Measurements from ENCODE around the gene MYO18A. TPM values are rescaled to one million over a fixed set of nuclear protein-coding genes. Genes with fewer than 3 reads are reported as not detected.

Gene MYO18A
- total and polyA plus RNA-seq, 2 experiments from 2014 or later: 186 to 564 TPM

DNA sequence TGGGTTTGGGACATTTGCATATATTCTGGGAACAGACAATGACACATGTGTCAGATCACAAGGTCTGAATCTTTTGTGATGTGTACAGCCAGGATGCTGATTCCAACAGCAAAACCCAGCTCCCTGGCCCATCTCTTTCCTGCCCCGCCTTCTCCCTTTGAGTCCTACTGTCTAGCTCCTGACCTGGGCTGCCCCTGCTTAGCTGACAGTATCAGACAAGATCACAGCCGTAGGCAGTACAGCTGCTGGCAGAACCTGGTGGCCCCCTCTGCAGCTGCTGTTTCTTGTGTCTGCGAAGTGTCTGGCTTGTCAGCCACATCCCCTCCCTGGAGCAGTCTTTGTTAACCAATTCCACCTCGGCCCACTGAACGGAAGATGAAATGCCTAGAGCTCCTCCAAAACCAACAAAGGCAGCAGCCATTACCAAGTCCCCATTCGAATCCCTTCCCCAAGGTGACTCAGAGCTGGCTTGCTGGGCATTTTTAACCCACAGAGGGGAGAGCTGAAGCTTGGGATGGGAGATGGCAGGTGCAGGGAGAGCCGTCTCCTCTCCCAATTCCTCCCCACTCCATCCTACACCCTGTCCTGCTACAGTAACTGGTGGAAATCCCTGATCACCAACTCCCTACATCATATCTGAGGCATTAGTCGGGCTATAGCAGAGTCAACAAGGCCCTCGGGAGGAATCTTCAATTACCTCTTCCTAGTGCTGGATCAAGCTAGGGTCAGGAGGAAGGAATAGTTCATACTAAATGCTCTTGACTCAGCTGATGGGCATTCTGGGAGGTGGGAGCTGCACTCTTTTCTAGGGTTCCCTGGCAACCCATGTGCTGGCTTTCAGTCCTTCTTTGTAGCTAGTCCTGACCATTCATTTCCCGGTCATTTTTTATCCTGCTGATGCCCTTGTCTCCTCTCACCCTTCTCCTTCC, 131.5 kb downstream of the MYO18A start:
- Histone ChIP-seq H3K27ac (no peak overlapping the region), H3K9me3 (ENCODE audit: low read depth) (no peaks in the 10 kb centered on the region), H3K27me3 (no peaks in the 10 kb centered on the region), H3K4me1 (ENCODE audit: low read depth) (peaks cover 10% of the 10 kb centered on the region), H3K36me3 (no peaks in the 10 kb centered on the region), H3K4me3 (no peak overlapping the region)
- TF ChIP-seq, protein P1, sequence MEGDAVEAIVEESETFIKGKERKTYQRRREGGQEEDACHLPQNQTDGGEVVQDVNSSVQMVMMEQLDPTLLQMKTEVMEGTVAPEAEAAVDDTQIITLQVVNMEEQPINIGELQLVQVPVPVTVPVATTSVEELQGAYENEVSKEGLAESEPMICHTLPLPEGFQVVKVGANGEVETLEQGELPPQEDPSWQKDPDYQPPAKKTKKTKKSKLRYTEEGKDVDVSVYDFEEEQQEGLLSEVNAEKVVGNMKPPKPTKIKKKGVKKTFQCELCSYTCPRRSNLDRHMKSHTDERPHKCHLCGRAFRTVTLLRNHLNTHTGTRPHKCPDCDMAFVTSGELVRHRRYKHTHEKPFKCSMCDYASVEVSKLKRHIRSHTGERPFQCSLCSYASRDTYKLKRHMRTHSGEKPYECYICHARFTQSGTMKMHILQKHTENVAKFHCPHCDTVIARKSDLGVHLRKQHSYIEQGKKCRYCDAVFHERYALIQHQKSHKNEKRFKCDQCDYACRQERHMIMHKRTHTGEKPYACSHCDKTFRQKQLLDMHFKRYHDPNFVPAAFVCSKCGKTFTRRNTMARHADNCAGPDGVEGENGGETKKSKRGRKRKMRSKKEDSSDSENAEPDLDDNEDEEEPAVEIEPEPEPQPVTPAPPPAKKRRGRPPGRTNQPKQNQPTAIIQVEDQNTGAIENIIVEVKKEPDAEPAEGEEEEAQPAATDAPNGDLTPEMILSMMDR (IDR thresholded peaks at IDR 0.05; ENCODE audit: low read depth, low read length): no peak
- DNase-seq (ENCODE audit: low read depth in 1 of 2, low spot score in 1 of 2): peak in 1 of 2 donors; percentile 56

DNA sequence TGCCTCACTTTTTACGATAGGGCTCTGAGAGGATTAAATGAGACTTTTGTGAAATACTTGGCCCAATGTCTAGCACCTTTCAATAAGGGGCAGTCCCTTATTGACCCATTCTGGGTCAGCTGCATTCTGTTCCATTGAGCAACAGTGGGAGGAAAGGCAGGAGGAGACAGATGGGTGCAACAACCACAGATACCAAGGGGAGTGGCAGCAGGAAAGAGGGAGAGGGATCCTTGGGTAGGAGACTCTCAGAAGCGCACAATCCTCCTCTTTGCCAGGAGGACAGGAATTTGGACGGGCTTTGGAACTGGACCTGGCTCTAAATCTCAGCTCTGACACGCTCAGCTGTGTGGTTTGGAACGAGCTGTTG, 133.7 kb downstream of the MYO18A start:
- Histone ChIP-seq H3K27me3 (no peaks in the 10 kb centered on the region), H3K36me3 (no peaks in the 10 kb centered on the region), H3K27ac (no peak overlapping the region), H3K4me1 (ENCODE audit: low read depth) (peaks cover 22% of the 10 kb centered on the region), H3K9me3 (ENCODE audit: low read depth) (no peaks in the 10 kb centered on the region), H3K4me3 (no peak overlapping the region)
- DNase-seq (ENCODE audit: low read depth in 1 of 2, low spot score in 1 of 2): peak in 1 of 2 donors; percentile 30
- TF ChIP-seq, protein P1 (IDR thresholded peaks at IDR 0.05; ENCODE audit: low read depth, low read length): no peak

DNA sequence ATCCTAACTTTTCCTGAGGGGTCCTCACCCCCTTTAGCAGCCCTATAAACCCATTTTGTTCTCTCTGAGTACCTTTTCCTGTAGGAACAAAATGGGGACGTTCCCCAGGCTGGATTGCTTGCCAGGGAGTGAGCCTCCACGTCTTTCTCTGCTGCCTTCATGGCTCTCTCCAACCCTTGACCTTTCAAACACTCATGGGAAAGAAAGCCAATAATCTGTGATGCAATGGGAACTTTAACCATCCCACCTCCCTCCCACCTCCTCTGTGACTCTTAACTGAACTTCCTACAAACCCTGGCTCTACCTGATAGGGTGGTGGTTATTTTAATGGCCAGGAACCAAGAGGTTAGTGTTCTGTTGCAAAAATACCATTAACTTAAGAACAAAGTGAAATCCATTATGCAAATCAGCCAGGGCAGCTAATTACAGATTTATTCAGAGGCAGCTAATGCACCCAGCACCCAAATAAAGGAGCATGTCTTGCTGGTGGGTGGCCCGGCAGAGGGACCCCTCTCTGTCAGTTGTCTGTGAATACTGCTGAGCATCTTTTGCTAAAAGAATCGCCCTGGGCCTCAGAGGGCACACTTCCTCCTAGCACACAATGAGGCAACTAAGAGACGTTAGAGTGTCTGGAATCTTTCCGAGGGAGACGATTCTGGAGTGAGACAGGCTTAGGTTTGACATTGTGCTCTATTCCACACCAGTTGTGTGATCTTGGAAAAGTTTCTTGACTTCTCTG, 134.3 kb downstream of the MYO18A start:
- no peaks in the 10 kb centered on the region for H3K27me3 ChIP-seq
- no peak overlapping the region for H3K4me3 ChIP-seq
- peak in 1 of 2 donors; percentile 29 for DNase-seq (ENCODE audit: low read depth in 1 of 2, low spot score in 1 of 2)
- no peaks in the 10 kb centered on the region for H3K9me3 ChIP-seq (ENCODE audit: low read depth)
- TF ChIP-seq, protein P1 (IDR thresholded peaks at IDR 0.05; ENCODE audit: low read depth, low read length): no peak
- H3K36me3 ChIP-seq: no peaks in the 10 kb centered on the region
- no peak overlapping the region for H3K27ac ChIP-seq
- peaks cover 22% of the 10 kb centered on the region for H3K4me1 ChIP-seq (ENCODE audit: low read depth)

DNA sequence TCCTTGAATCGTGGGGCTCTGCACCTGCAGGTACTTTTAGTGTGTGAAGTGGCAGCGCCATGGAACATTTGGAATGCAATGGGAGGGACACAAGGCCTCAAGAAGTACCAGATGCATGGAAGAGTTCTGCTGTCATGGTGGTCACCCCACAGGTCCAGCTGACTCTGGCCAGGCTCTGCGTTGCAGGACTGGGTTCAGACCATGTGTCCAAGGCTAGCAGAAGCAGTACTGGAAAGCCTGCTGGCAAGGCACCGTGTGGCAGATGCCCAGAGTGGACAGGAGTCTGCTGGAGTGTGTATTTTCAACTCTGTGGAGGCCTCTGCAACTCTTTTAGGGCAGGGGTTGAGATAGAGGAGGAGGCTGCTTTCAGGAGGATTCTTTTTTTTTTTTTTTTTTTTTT, 135.2 kb downstream of the MYO18A start:
- Histone ChIP-seq H3K4me1 (ENCODE audit: low read depth) (peaks cover 25% of the 10 kb centered on the region), H3K27ac (no peak overlapping the region), H3K4me3 (no peak overlapping the region), H3K27me3 (no peaks in the 10 kb centered on the region), H3K36me3 (no peaks in the 10 kb centered on the region), H3K9me3 (ENCODE audit: low read depth) (no peaks in the 10 kb centered on the region)
- DNase-seq (ENCODE audit: low read depth in 1 of 2, low spot score in 1 of 2): no peak
- TF ChIP-seq, protein P1 (IDR thresholded peaks at IDR 0.05; ENCODE audit: low read depth, low read length): no peak

DNA sequence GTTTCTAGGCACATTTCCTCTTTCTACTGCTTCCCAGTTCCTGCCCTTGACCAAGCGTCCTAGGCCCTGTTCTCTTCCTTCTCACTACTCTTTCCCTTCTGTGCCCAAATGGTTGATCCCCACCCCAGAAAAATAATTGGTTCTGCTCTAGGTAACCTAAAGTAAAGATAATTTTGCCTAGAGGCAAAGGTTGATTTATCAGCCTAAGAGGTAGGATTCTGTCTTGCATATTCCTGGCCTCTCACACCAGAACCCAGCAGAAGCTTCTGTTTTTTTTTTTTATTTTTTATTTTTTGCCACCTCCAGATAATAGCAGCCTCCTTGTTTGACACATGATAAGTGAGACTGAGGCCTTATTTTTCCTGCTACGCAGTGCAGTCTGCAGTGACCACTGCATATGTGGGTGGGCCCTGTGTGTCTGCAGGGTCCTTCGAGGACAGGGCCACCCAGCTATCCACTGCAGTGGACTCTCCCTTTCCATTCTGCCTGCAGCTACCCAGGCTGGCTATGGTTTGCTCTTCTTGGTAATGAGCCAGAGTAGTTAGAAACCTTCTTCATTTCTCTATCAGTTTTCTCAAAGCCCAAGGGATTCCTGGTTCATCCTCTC, 136.6 kb downstream of the MYO18A start:
- Histone ChIP-seq H3K4me3 (no peak overlapping the region), H3K27ac (no peak overlapping the region), H3K9me3 (ENCODE audit: low read depth) (no peaks in the 10 kb centered on the region), H3K4me1 (ENCODE audit: low read depth) (peaks cover 24% of the 10 kb centered on the region), H3K36me3 (no peaks in the 10 kb centered on the region), H3K27me3 (no peaks in the 10 kb centered on the region)
- no peak for DNase-seq (ENCODE audit: low read depth in 1 of 2, low spot score in 1 of 2)
- TF ChIP-seq, protein P1 (IDR thresholded peaks at IDR 0.05; ENCODE audit: low read depth, low read length): no peak
